SK-N-SH (cell line): ENCODE data around the gene RTN4. TPM values are rescaled to one million over a fixed set of nuclear protein-coding genes. Genes with fewer than 3 reads are reported as not detected.
A peak's percentile ranks its signal among the peaks of the same experiment; 100 is the strongest.

Source experiments
- CTCF ChIA-PET: fragments of 300-600, 350-600 bp; formaldehyde crosslinking; extraction: SDS; loops from one replicate; lab custom pipeline; 2021; lab: Yijun Ruan, JAX
- POLR2A ChIA-PET: fragments of 350-600 bp; sonication (Branson Sonifier 250); formaldehyde crosslinking; extraction: SDS; loops from one replicate; lab custom pipeline; 2020; ENCODE audit warnings: antibody characterized with exemption, inconsistent platforms; lab: Yijun Ruan, JAX
- DNase-seq: peaks from one replicate; pipeline ENCODE4 v3.0.0; 2012
- H2AFZ ChIP-seq: fragments of 200-600 bp; sonication (generic); 2 replicates; pipeline ENCODE4 v1.8.1; 2016; ENCODE audit warnings: antibody characterized with exemption, mild to moderate bottlenecking, low read depth
- H3F3A ChIP-seq: fragments of 200-600 bp; sonication (generic); replicated peaks from 2 replicates; pipeline ENCODE3; 2016; ENCODE audit warnings: antibody characterized with exemption, mild to moderate bottlenecking; ENCODE audit not compliant: insufficient read depth
- H3K27ac ChIP-seq, 2 experiments: fragments of 200-500 bp in 1 of 2; fragments of 200-600 bp in 1 of 2; sonication (Bioruptor generic) in 1 of 2; sonication (generic), shearing (Covaris generic) in 1 of 2; 2 replicates each; pipeline versions ENCODE4 v1.5.1 to v1.6.1; 2014 to 2016; ENCODE audit warnings: low read depth in 2 of 2, inconsistent platforms in 1 of 2, low read length in 1 of 2, mild to moderate bottlenecking in 1 of 2, mixed read lengths in 1 of 2
- H3K27me3 ChIP-seq: fragments of 200-600 bp; sonication (generic), shearing (Covaris generic); 2 replicates; pipeline ENCODE4 v1.6.1; 2016; ENCODE audit warnings: mixed run types; ENCODE audit not compliant: insufficient read depth
- H3K36me3 ChIP-seq, 2 experiments: fragments of 200-500 bp in 1 of 2; fragments of 200-600 bp in 1 of 2; sonication (Bioruptor generic) in 1 of 2; sonication (generic) in 1 of 2; replicated peaks in 1 of 2; 2 replicates each; pipeline versions ENCODE3 to v1.5.1; 2014 to 2016; ENCODE audit warnings: low read length in 1 of 2, mild to moderate bottlenecking in 1 of 2; ENCODE audit not compliant: insufficient read depth in 2 of 2, control insufficient read depth in 1 of 2
- H3K4me1 ChIP-seq, 2 experiments: fragments of 200-500 bp in 1 of 2; fragments of 200-600 bp in 1 of 2; sonication (Bioruptor generic) in 1 of 2; sonication (generic), shearing (Covaris generic) in 1 of 2; 2 replicates each; pipeline versions ENCODE4 v1.5.1 to v1.6.1; 2014 to 2016; ENCODE audit warnings: low read depth in 1 of 2, low read length in 1 of 2, mixed run types in 1 of 2; ENCODE audit not compliant: insufficient read depth in 2 of 2, control insufficient read depth in 1 of 2
- H3K4me2 ChIP-seq: fragments of 200-600 bp; sonication (generic), shearing (Covaris generic); 2 replicates; pipeline ENCODE4 v1.6.1; 2017; ENCODE audit warnings: mixed run types
- H3K4me3 ChIP-seq, 2 experiments: fragments of 200-500 bp in 1 of 2; fragments of 200-600 bp in 1 of 2; sonication (Bioruptor generic) in 1 of 2; sonication (generic), shearing (Covaris generic) in 1 of 2; 2 replicates each; pipeline versions ENCODE4 v1.5.1 to v1.8.1; 2014 to 2016; ENCODE audit warnings: low read depth in 2 of 2, inconsistent platforms in 1 of 2, low read length in 1 of 2, mild to moderate bottlenecking in 1 of 2, mixed read lengths in 1 of 2, moderate library complexity in 1 of 2
- H3K79me2 ChIP-seq: fragments of 200-600 bp; sonication (generic); 2 replicates; pipeline ENCODE4 v1.8.1; 2017; ENCODE audit warnings: mild to moderate bottlenecking; ENCODE audit not compliant: insufficient read depth
- H3K9ac ChIP-seq: fragments of 200-600 bp; sonication (generic); 2 replicates; pipeline ENCODE4 v1.6.1; 2017; ENCODE audit warnings: mixed run types
- H3K9me2 ChIP-seq: fragments of 200-600 bp; sonication (generic); 2 replicates; pipeline ENCODE4 v1.6.1; 2017; ENCODE audit warnings: mixed run types
- H3K9me3 ChIP-seq: fragments of 200-600 bp; sonication (generic); 2 replicates; pipeline ENCODE4 v1.6.1; 2017; ENCODE audit warnings: mixed run types, mild to moderate bottlenecking, moderate library complexity
- H4K20me1 ChIP-seq: fragments of 200-600 bp; sonication (generic); 2 replicates; pipeline ENCODE4 v1.6.1; 2017; ENCODE audit warnings: mild to moderate bottlenecking, mixed run types; ENCODE audit not compliant: insufficient read depth
- ELF1 ChIP-seq: IDR thresholded peaks from 2 replicates; pipeline ENCODE4 v1.4.0; 2012
- EP300 ChIP-seq, 2 experiments: IDR thresholded peaks; 2 replicates each; pipeline versions ENCODE4 v1.4.0 to v1.6.1; 2012; ENCODE audit warnings: borderline replicate concordance in 1 of 2, low read depth in 1 of 2, low read length in 1 of 2
- FOXJ3 ChIP-seq: sonication (generic); formaldehyde crosslinking; IDR thresholded peaks from 2 replicates; pipeline ENCODE4 v1.5.1; 2020; ENCODE audit warnings: mild to moderate bottlenecking, missing genetic modification reagents
- FOXM1 ChIP-seq: IDR thresholded peaks from 2 replicates; pipeline ENCODE4 v1.4.0; 2012; ENCODE audit warnings: low read depth, mild to moderate bottlenecking
- GABPA ChIP-seq: IDR thresholded peaks from 2 replicates; pipeline ENCODE4 v1.4.0; 2012; ENCODE audit warnings: low read depth, mild to moderate bottlenecking
- MXI1 ChIP-seq: IDR thresholded peaks from 2 replicates; pipeline ENCODE4 v1.6.1; 2012; ENCODE audit warnings: mild to moderate bottlenecking, low read depth, low read length, improper control_type of control experiment
- POLR2AphosphoS5 ChIP-seq: IDR thresholded peaks from 2 replicates; pipeline ENCODE4 v1.6.1; 2012; ENCODE audit warnings: low read depth, low read length
- RCOR1 ChIP-seq: fragments of 150-350 bp; IDR thresholded peaks from 2 replicates; pipeline ENCODE4 v1.6.1; 2017; ENCODE audit warnings: antibody characterized with exemption, low read length
- RFX5 ChIP-seq: IDR thresholded peaks from 2 replicates; pipeline ENCODE4 v1.6.1; 2012; ENCODE audit warnings: mild to moderate bottlenecking, improper control_type of control experiment, low read length
- RXRA ChIP-seq: IDR thresholded peaks from 2 replicates; pipeline ENCODE4 v1.4.0; 2012; ENCODE audit warnings: low read depth, mild to moderate bottlenecking, borderline replicate concordance
- SIN3A ChIP-seq: IDR thresholded peaks from 2 replicates; pipeline ENCODE4 v1.6.1; 2012; ENCODE audit warnings: low read depth, mild to moderate bottlenecking, low read length, moderate library complexity, borderline replicate concordance
- SMC3 ChIP-seq: IDR thresholded peaks from 2 replicates; pipeline ENCODE4 v1.6.1; 2012; ENCODE audit warnings: low read depth, low read length, improper control_type of control experiment
- TAF1 ChIP-seq: IDR thresholded peaks from 2 replicates; pipeline ENCODE4 v1.6.1; 2012; ENCODE audit warnings: low read depth, mild to moderate bottlenecking, low read length, moderate library complexity, borderline replicate concordance
- YY1 ChIP-seq: IDR thresholded peaks from 2 replicates; pipeline ENCODE4 v1.4.0; 2012; ENCODE audit warnings: low read depth, mild to moderate bottlenecking
- ZBTB33 ChIP-seq: IDR thresholded peaks from 2 replicates; pipeline ENCODE4 v1.4.0; 2012; ENCODE audit warnings: low read depth, borderline replicate concordance
- WGBS: methylation state at CpG from one replicate; pipeline ENCODE4 v1.1.6; 2017; ENCODE audit warnings: low lambda C conversion rate; 5-methylcytosine and 5-hydroxymethylcytosine counted together
- polyA plus RNA-seq, 3 experiments: library from polyadenylated mRNA; depleted of rRNA; stranded (reverse); fragments of >200 nt; gene quantifications; 2 replicates each; pipeline ENCODE4 v1.2.3, GENCODE V29; 2012
- TF ChIP-seq, protein P1 (sequence below): fragments of 200-600 bp; sonication (generic); IDR thresholded peaks from 2 replicates; pipeline ENCODE4 v1.6.1; 2017; ENCODE audit warnings: antibody characterized with exemption, mild to moderate bottlenecking, moderate library complexity
- TF ChIP-seq, protein P2 (sequence below): IDR thresholded peaks from 2 replicates; pipeline ENCODE4 v1.4.0; 2012; ENCODE audit warnings: low read depth, borderline replicate concordance
- TF ChIP-seq, protein P3 (sequence below): fragments of 150-350 bp; IDR thresholded peaks from 2 replicates; pipeline ENCODE4 v1.6.1; 2017; ENCODE audit warnings: antibody characterized with exemption, low read length, low read depth, borderline replicate concordance

RTN4 gene
- polyA plus RNA-seq, 1 of the 3 experiments (the other 2 are of a cell fraction) = 315 TPM

- whole genome bisulfite sequencing = 97% methylated on average over 4 of the region's 4 CpGs
- POLR2A ChIA-PET = no interaction called here
- Histone ChIP-seq H3K79me2 (peaks cover 100% of the 10 kb centered on the region), H3K9me2 (no peaks in the 10 kb centered on the region), H4K20me1 (peaks cover 100% of the 10 kb centered on the region), H3K4me2 (no peak overlapping the region), H3K27ac (peak overlapping the region in 1 of 2 experiments; percentile 11; a peak in 1 of 4 replicates), H3K9me3 (no peaks in the 10 kb centered on the region), H2AFZ (no peak overlapping the region), H3K9ac (no peak overlapping the region), H3K4me3 (no peak overlapping the region), H3K36me3 (peaks cover 74 to 89% of the 10 kb centered on the region in 2 experiments), H3K27me3 (no peaks in the 10 kb centered on the region), H3K4me1 (peaks cover 3 to 6% of the 10 kb centered on the region in 2 experiments; a peak in 3 of 4 replicates), H3F3A (peaks cover 31% of the 10 kb centered on the region)
- CTCF ChIA-PET = interaction anchor here (1.2 to 1.5 kb wide), 2 partner anchors 10 to 192 kb away, joined by 3 read pairs; no protein-coding TSS in a partner anchor
- no peak for DNase-seq
- TF ChIP-seq FOXM1 (no peak), TAF1 (no peak), POLR2AphosphoS5 (no peak), ZBTB33 (no peak), GABPA (no peak), MXI1 (no peak), SMC3 (no peak), RFX5 (no peak), FOXJ3 (CRISPR knock-in tag) (no peak), EP300 (IDR thresholded peaks at IDR 0.05; ENCODE audit: borderline replicate concordance in 1 of 2, low read depth in 1 of 2, low read length in 1 of 2) (no peak), ELF1 (no peak), RCOR1 (no peak)
These were observed 74.4 kb downstream of the RTN4 start for GRCh38 chr2:54975598-54976492.

DNA sequence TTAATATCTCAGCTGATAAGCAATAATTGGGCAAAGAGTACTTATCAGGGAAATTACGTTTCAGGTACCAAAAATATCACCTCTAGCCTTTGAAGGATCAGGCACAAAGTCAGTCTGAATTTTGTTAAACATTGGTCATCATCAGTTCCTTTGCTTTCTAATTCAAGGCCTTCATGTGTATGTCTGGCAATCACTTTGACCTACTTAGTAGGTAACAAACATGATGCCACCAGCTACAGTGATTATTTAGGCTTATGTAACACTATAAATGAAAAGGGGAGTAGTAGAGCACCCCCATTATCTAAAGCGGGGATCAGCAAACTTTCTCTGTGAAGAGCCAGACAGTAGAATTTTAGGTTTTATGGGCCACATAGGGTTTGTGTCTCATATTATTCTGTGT is 75.1 kb downstream of the RTN4 start:
- Histone ChIP-seq H3K4me2 (no peak overlapping the region), H3K27ac (no peak overlapping the region; a peak in 1 of 4 replicates), H3K36me3 (peaks cover 74 to 89% of the 10 kb centered on the region in 2 experiments), H3K9me3 (no peaks in the 10 kb centered on the region), H3K4me1 (peaks cover 3 to 6% of the 10 kb centered on the region in 2 experiments; a peak in 3 of 4 replicates), H3K27me3 (no peaks in the 10 kb centered on the region), H2AFZ (no peak overlapping the region), H3F3A (peaks cover 26% of the 10 kb centered on the region), H3K4me3 (no peak overlapping the region), H4K20me1 (peaks cover 100% of the 10 kb centered on the region), H3K79me2 (peaks cover 100% of the 10 kb centered on the region), H3K9me2 (no peaks in the 10 kb centered on the region), H3K9ac (no peak overlapping the region)
- ChIA-PET CTCF (interaction anchor here (1.2 kb wide), 1 partner anchor 10 kb away, joined by 3 read pairs; no protein-coding TSS in a partner anchor), POLR2A (no interaction called here)
- no peak for DNase-seq
- TF ChIP-seq, protein P1, sequence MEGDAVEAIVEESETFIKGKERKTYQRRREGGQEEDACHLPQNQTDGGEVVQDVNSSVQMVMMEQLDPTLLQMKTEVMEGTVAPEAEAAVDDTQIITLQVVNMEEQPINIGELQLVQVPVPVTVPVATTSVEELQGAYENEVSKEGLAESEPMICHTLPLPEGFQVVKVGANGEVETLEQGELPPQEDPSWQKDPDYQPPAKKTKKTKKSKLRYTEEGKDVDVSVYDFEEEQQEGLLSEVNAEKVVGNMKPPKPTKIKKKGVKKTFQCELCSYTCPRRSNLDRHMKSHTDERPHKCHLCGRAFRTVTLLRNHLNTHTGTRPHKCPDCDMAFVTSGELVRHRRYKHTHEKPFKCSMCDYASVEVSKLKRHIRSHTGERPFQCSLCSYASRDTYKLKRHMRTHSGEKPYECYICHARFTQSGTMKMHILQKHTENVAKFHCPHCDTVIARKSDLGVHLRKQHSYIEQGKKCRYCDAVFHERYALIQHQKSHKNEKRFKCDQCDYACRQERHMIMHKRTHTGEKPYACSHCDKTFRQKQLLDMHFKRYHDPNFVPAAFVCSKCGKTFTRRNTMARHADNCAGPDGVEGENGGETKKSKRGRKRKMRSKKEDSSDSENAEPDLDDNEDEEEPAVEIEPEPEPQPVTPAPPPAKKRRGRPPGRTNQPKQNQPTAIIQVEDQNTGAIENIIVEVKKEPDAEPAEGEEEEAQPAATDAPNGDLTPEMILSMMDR = no peak
- no peak for TF ChIP-seq ELF1
- TF ChIP-seq SIN3A = no peak
- TF ChIP-seq EP300 (IDR thresholded peaks at IDR 0.05; ENCODE audit: borderline replicate concordance in 1 of 2, low read depth in 1 of 2, low read length in 1 of 2) = no peak
- TF ChIP-seq RFX5 = no peak
- TF ChIP-seq, protein P2, sequence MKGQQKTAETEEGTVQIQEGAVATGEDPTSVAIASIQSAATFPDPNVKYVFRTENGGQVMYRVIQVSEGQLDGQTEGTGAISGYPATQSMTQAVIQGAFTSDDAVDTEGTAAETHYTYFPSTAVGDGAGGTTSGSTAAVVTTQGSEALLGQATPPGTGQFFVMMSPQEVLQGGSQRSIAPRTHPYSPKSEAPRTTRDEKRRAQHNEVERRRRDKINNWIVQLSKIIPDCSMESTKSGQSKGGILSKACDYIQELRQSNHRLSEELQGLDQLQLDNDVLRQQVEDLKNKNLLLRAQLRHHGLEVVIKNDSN = no peak
- TF ChIP-seq RXRA = no peak
- TF ChIP-seq FOXM1 = no peak
- TF ChIP-seq TAF1 = no peak
- TF ChIP-seq FOXJ3 (CRISPR knock-in tag) = no peak
- TF ChIP-seq, protein P3, sequence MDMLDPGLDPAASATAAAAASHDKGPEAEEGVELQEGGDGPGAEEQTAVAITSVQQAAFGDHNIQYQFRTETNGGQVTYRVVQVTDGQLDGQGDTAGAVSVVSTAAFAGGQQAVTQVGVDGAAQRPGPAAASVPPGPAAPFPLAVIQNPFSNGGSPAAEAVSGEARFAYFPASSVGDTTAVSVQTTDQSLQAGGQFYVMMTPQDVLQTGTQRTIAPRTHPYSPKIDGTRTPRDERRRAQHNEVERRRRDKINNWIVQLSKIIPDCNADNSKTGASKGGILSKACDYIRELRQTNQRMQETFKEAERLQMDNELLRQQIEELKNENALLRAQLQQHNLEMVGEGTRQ = no peak
- no peak for TF ChIP-seq YY1
- WGBS = 93% methylated on average over 2 of the region's 2 CpGs
